HepG2 (cell line): ENCODE measurements around the gene CRIM1. TPM values are rescaled to one million over a fixed set of nuclear protein-coding genes. Genes with fewer than 3 reads are reported as not detected.
A peak's percentile ranks its signal among the peaks of the same experiment; 100 is the strongest.

ENCODE experiments used
- ATAC-seq: fragments of 200-7000 bp; cut with Tn5 transposase; 3 replicates; pipeline ENCODE4 v1.9.1; 2020; ENCODE audit warnings: mild to moderate bottlenecking, moderate library complexity
- BruUV-seq: library from RNA; stranded (reverse); fragments of 400-500 nt; replicated peaks from 2 replicates; lab custom pipeline; 2021; lab: Mats Ljungman, UMichigan
- CTCF ChIA-PET: fragments of 300-600 bp; formaldehyde crosslinking; extraction: SDS; loops from one replicate; lab custom pipeline; 2021; ENCODE audit warnings: low total read pairs, inconsistent platforms, low intra/inter-chr PET ratio; lab: Yijun Ruan, JAX
- POLR2A ChIA-PET: fragments of 350-600 bp; sonication (Branson Sonifier 250); formaldehyde crosslinking; loops from one replicate; lab custom pipeline; 2020; ENCODE audit warnings: antibody characterized with exemption, inconsistent platforms; lab: Yijun Ruan, JAX
- DNase-seq: peaks from one replicate; pipeline ENCODE4 v3.0.0-alpha.2; 2015; ENCODE audit warnings: low spot score
- FAIRE-seq: peaks from 3 replicates; lab custom pipeline; 2011; peaks lifted over from hg19 to GRCh38; lab: Jason Lieb, UNC
- H2AFZ ChIP-seq: one replicate; pipeline ENCODE4 v1.6.1; 2011; ENCODE audit warnings: low read length, inconsistent platforms
- H3K27ac ChIP-seq: fragments of 300-600 bp; 3 replicates; pipeline ENCODE4 v1.8.0; 2011; ENCODE audit warnings: mixed run types, mild to moderate bottlenecking, mixed read lengths, low read length, inconsistent platforms; ENCODE audit not compliant: insufficient read depth; ENCODE audit errors: extremely low read length
- H3K27me3 ChIP-seq, 2 experiments: fragments of 200-600 bp in 1 of 2; 2 replicates in 1 of 2; 3 replicates in 1 of 2; pipeline versions ENCODE4 v1.6.0 to v1.8.0; 2011; ENCODE audit warnings: low read length in 2 of 2, mild to moderate bottlenecking in 2 of 2, moderate library complexity in 2 of 2, inconsistent platforms in 1 of 2; ENCODE audit not compliant: insufficient read depth in 2 of 2, control insufficient read depth in 1 of 2
- H3K36me3 ChIP-seq, 2 experiments: fragments of 200-600 bp in 1 of 2; replicated peaks in 1 of 2; 2 replicates in 1 of 2; 3 replicates in 1 of 2; pipeline versions ENCODE4 v1.5.1 to v1.8.0; 2011; ENCODE audit warnings: low read length in 2 of 2, inconsistent platforms in 1 of 2; ENCODE audit not compliant: insufficient read depth in 2 of 2, control insufficient read depth in 1 of 2
- H3K4me1 ChIP-seq: 2 replicates; pipeline ENCODE4 v1.5.1; 2012; ENCODE audit warnings: low read length, inconsistent platforms; ENCODE audit not compliant: insufficient read depth
- H3K4me2 ChIP-seq: 2 replicates; pipeline ENCODE4 v1.6.0; 2011; ENCODE audit warnings: low read depth, low read length, inconsistent platforms
- H3K4me3 ChIP-seq, 3 experiments: fragments of 200-600 bp in 1 of 3; sonication (generic), shearing (Covaris generic) in 1 of 3; replicated peaks in 1 of 3; 2 replicates each; pipeline ENCODE4 v1.5.1; 2011 to 2016; ENCODE audit warnings: low read length in 3 of 3, inconsistent platforms in 2 of 3, low read depth in 2 of 3, mild to moderate bottlenecking in 2 of 3, control low read depth in 1 of 3, mixed read lengths in 1 of 3; ENCODE audit not compliant: insufficient read depth in 1 of 3
- H3K79me2 ChIP-seq: one replicate; pipeline ENCODE4 v1.6.1; 2011; ENCODE audit warnings: low read length, inconsistent platforms; ENCODE audit not compliant: insufficient read depth
- H3K9ac ChIP-seq: 2 replicates; pipeline ENCODE4 v1.6.0; 2011; ENCODE audit warnings: mild to moderate bottlenecking, low read depth, low read length, inconsistent platforms; ENCODE audit not compliant: insufficient read depth
- H3K9me3 ChIP-seq: 2 replicates; pipeline ENCODE4 v1.5.1; 2012; ENCODE audit warnings: mild to moderate bottlenecking, low read length
- H4K20me1 ChIP-seq: 2 replicates; pipeline ENCODE4 v1.6.0; 2011; ENCODE audit warnings: inconsistent platforms, mild to moderate bottlenecking, low read length, moderate library complexity; ENCODE audit not compliant: insufficient read depth
- CAMTA2 ChIP-seq: sonication (generic); formaldehyde crosslinking; IDR thresholded peaks from 2 replicates; pipeline ENCODE4 v1.4.0; 2020; ENCODE audit warnings: mild to moderate bottlenecking, missing genetic modification reagents, borderline replicate concordance
- GATAD2A ChIP-seq: IDR thresholded peaks from 2 replicates; pipeline ENCODE4 v1.6.1; 2016
- NPAS2 ChIP-seq: sonication (generic); formaldehyde crosslinking; IDR thresholded peaks from 2 replicates; pipeline ENCODE4 v1.8.0; 2022; ENCODE audit warnings: mild to moderate bottlenecking, missing genetic modification reagents, borderline replicate concordance
- SNAI1 ChIP-seq: sonication (generic); formaldehyde crosslinking; IDR thresholded peaks from 2 replicates; pipeline ENCODE4 v1.5.0; 2020; ENCODE audit warnings: mild to moderate bottlenecking, missing genetic modification reagents, borderline replicate concordance
- THRA ChIP-seq: sonication (generic); formaldehyde crosslinking; IDR thresholded peaks from 2 replicates; pipeline ENCODE4 v1.4.0; 2020; ENCODE audit warnings: missing genetic modification reagents, borderline replicate concordance
- ZMYM4 ChIP-seq: sonication (generic); formaldehyde crosslinking; IDR thresholded peaks from 2 replicates; pipeline ENCODE4 v1.8.1; 2023; ENCODE audit warnings: mild to moderate bottlenecking, missing genetic modification reagents
- ZNF652 ChIP-seq: IDR thresholded peaks from 2 replicates; pipeline ENCODE4 v1.6.1; 2016; ENCODE audit warnings: low read depth, borderline replicate concordance
- WGBS: methylation state at CpG from one replicate; pipeline ENCODE4 v1.1.6; 2017; ENCODE audit warnings: low lambda C conversion rate; 5-methylcytosine and 5-hydroxymethylcytosine counted together
- in situ Hi-C: cut with HindIII; loops from 2 replicates; pipeline ENCODE4 v1.10.0; 2017; ENCODE audit warnings: low pct_unique_long_range_greater_than_20kb; ENCODE audit not compliant: extremely low pct_ligation_motif_present
- intact Hi-C: fragments of 100-400 bp; cut with micrococcal nuclease; formaldehyde crosslinking; loops from one replicate; pipeline ENCODE4 v1.10.0; 2022; ENCODE audit not compliant: unreplicated experiment
- polyA plus RNA-seq, 8 experiments: library from polyadenylated mRNA; depleted of rRNA in 3 of 8; stranded (reverse) in 7 of 8; unstranded in 1 of 8; fragments of >200 nt; fragmentation: Illumina TruSeq in 4 of 8; extraction: Trizol in 4 of 8; gene quantifications; 2 replicates each; pipeline versions ENCODE4 v1.2.1 to v1.2.3, GENCODE V29; 2011 to 2016; ENCODE audit warnings: low read depth in 4 of 8, missing spikeins in 1 of 8, mixed read lengths in 1 of 8; ENCODE audit not compliant: insufficient read depth in 1 of 8
- total RNA-seq, 5 experiments: library from RNA; depleted of rRNA; stranded (reverse); fragments of >200 nt; fragmentation: Illumina TruSeq; extraction: Trizol; gene quantifications; 2 replicates each; pipeline ENCODE4 v1.2.3, GENCODE V29; 2016; ENCODE audit warnings: low read depth in 1 of 5
- TF ChIP-seq, protein P1 (sequence below): sonication (generic); formaldehyde crosslinking; IDR thresholded peaks from 2 replicates; pipeline ENCODE4 v1.8.1; 2023; ENCODE audit warnings: mild to moderate bottlenecking, missing genetic modification reagents

Gene CRIM1
- total and polyA plus RNA-seq, 2 of the 13 experiments (the other 11 are each of a cell fraction or from before 2014, with no cell fraction given): 39.1 to 69.9 TPM

GRCh38 chr2:36410681-36411080 is 55.1 kb downstream of the CRIM1 start:
- WGBS: 86% methylated on average over 4 of the region's 4 CpGs
- peaks cover 39% of the 10 kb centered on the region for H3K4me1 ChIP-seq
- in situ Hi-C loops: no loop called here
- H3K27me3 ChIP-seq: no peaks in the 10 kb centered on the region
- CTCF ChIA-PET: no interaction called here
- POLR2A ChIA-PET: no interaction called here
- no TSS peak for BruUV-seq
- H2AFZ ChIP-seq: no peak overlapping the region
- intact Hi-C loops: loop anchor here (5.0 kb wide), 1 partner anchor 42 kb away; no protein-coding TSS in a partner anchor
- no peak overlapping the region for H3K4me3 ChIP-seq
- H3K79me2 ChIP-seq: peaks cover 72% of the 10 kb centered on the region
- DNase-seq: no peak
- no peak for FAIRE-seq
- H3K27ac ChIP-seq: peak overlapping the region; percentile 16
- H3K9ac ChIP-seq: no peak overlapping the region
- H3K4me2 ChIP-seq: no peak overlapping the region
- TF ChIP-seq GATAD2A (0 out of 2 replicates have a peak, but pooled peaks have one; percentile 15), THRA (peak; percentile 45; the same call in 1 of the 2 replicates)
- TF ChIP-seq, protein P1, sequence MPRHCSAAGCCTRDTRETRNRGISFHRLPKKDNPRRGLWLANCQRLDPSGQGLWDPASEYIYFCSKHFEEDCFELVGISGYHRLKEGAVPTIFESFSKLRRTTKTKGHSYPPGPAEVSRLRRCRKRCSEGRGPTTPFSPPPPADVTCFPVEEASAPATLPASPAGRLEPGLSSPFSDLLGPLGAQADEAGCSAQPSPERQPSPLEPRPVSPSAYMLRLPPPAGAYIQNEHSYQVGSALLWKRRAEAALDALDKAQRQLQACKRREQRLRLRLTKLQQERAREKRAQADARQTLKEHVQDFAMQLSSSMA (CRISPR knock-in tag): no peak
- TF ChIP-seq, all 625 proteins: peak for 2
- H4K20me1 ChIP-seq: peaks cover 16% of the 10 kb centered on the region; the same call in 1 of the 2 replicates
- peaks cover 7 to 10% of the 10 kb centered on the region in 2 experiments; a peak in 4 of 5 replicates for H3K36me3 ChIP-seq
- H3K9me3 ChIP-seq: no peaks in the 10 kb centered on the region
- no peak for ATAC-seq

DNA sequence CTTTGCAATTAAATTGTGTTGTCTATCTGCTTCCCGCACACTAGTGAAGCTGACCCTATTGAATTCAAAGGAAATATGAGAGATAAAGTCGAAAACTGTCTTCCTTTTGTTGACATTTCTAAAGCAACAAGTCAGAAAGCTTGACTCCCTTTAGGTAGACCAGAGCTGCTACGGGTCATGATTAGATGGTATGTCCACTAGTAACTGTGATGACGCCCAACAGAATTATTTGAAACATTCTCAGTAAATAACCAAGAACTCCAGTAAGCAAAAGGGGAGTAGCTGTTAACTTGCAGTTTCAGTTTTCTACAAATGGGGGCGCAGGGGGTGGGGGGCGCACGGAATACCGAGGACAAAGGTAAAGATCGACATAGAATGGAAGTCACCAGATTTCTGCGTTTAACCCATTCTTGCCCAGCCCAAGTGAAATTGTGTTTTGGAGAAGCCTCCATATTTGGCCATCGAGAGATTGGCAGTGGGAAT is 56.4 kb downstream of the CRIM1 start:
- Histone ChIP-seq H3K9me3 (no peaks in the 10 kb centered on the region), H2AFZ (no peak overlapping the region), H3K4me2 (no peak overlapping the region), H3K9ac (no peak overlapping the region), H3K27me3 (no peaks in the 10 kb centered on the region)
- ATAC-seq: no peak
- intact Hi-C loops: loop anchor here (5.0 kb wide), 1 partner anchor 40 kb away; no protein-coding TSS in a partner anchor
- in situ Hi-C loops: no loop called here
- TF ChIP-seq NPAS2 (CRISPR knock-in tag) (no peak), SNAI1 (CRISPR knock-in tag) (no peak), CAMTA2 (CRISPR knock-in tag) (no peak), ZMYM4 (CRISPR knock-in tag) (peak; percentile 29; the same call in 1 of the 2 replicates), ZNF652 (CRISPR knock-in tag) (peak; percentile 73)
- TF ChIP-seq, all 625 proteins: peak for 2
- FAIRE-seq (no peak), DNase-seq (no peak)
- Histone ChIP-seq H3K36me3 (peaks cover 6 to 15% of the 10 kb centered on the region in 2 experiments; a peak in 4 of 5 replicates), H3K27ac (no peak overlapping the region), H3K4me3 (no peak overlapping the region), H3K79me2 (peaks cover 76% of the 10 kb centered on the region), H3K4me1 (peaks cover 48% of the 10 kb centered on the region), H4K20me1 (peaks cover 21% of the 10 kb centered on the region; the same call in 1 of the 2 replicates)
- CTCF ChIA-PET: no interaction called here
- 93% methylated on average over 11 of the region's 11 CpGs for WGBS
- POLR2A ChIA-PET: no interaction called here
- no TSS peak for BruUV-seq
